ENCODE data around the gene FAM43A.

The FAM43A gene

GRCh38 chr3:194647747-194648146, 37.9 kb upstream of the FAM43A start:
- no peaks in the 10 kb centered on the region for H3K27me3 ChIP-seq (ENCODE audit: control insufficient read depth, low read length)
- no peaks in the 10 kb centered on the region for H3F3A ChIP-seq (ENCODE audit: control insufficient read depth, insufficient read depth)
- H4K20me1 ChIP-seq (ENCODE audit: control insufficient read depth, insufficient read depth, low read depth, low read length): no peaks in the 10 kb centered on the region
- no peak for TF ChIP-seq CTCF (IDR thresholded peaks at IDR 0.05; ENCODE audit: low read depth, low read length, poor library complexity, severe bottlenecking)
- no peak for TF ChIP-seq EZH2phosphoT487 (IDR thresholded peaks at IDR 0.05; ENCODE audit: borderline replicate concordance, low read length)
- H3K36me3 ChIP-seq (ENCODE audit: control insufficient read depth, low read length): peaks cover 82% of the 10 kb centered on the region
- H3K79me2 ChIP-seq (ENCODE audit: control insufficient read depth, low read length): no peaks in the 10 kb centered on the region
- no peak overlapping the region for H3K4me2 ChIP-seq (ENCODE audit: low read length)
- H3K4me3 ChIP-seq (ENCODE audit: low read length): no peak overlapping the region
- no peak overlapping the region for H3K27ac ChIP-seq (ENCODE audit: low read depth, low read length)
- no peaks in the 10 kb centered on the region for H3K4me1 ChIP-seq (ENCODE audit: control insufficient read depth, low read length)
- H3K9me3 ChIP-seq (ENCODE audit: control insufficient read depth, insufficient read depth, low read length): no peaks in the 10 kb centered on the region
- no peaks in the 10 kb centered on the region for H3K9me2 ChIP-seq (replicated peaks; ENCODE audit: control insufficient read depth, low read length)

GRCh38 chr3:194654443-194654842, 31.2 kb upstream of the FAM43A start:
- Histone ChIP-seq H3F3A (ENCODE audit: control insufficient read depth, insufficient read depth) (no peaks in the 10 kb centered on the region), H3K4me3 (ENCODE audit: low read length) (no peak overlapping the region), H3K27ac (ENCODE audit: low read depth, low read length) (no peak overlapping the region), H3K4me2 (ENCODE audit: low read length) (no peak overlapping the region), H4K20me1 (ENCODE audit: control insufficient read depth, insufficient read depth, low read depth, low read length) (no peaks in the 10 kb centered on the region), H3K4me1 (ENCODE audit: control insufficient read depth, low read length) (no peaks in the 10 kb centered on the region), H3K79me2 (ENCODE audit: control insufficient read depth, low read length) (0 out of 2 replicates have a peak, but pooled peaks cover 8% of the 10 kb centered on the region), H3K9me2 (replicated peaks; ENCODE audit: control insufficient read depth, low read length) (no peaks in the 10 kb centered on the region), H3K36me3 (ENCODE audit: control insufficient read depth, low read length) (peaks cover 78% of the 10 kb centered on the region), H3K27me3 (ENCODE audit: control insufficient read depth, low read length) (no peaks in the 10 kb centered on the region), H3K9me3 (ENCODE audit: control insufficient read depth, insufficient read depth, low read length) (no peaks in the 10 kb centered on the region)
- no peak for TF ChIP-seq CTCF (IDR thresholded peaks at IDR 0.05; ENCODE audit: low read depth, low read length, poor library complexity, severe bottlenecking)
- no peak for TF ChIP-seq EZH2phosphoT487 (IDR thresholded peaks at IDR 0.05; ENCODE audit: borderline replicate concordance, low read length)

- TF ChIP-seq EZH2phosphoT487 (IDR thresholded peaks at IDR 0.05; ENCODE audit: borderline replicate concordance, low read length): no peak
- TF ChIP-seq CTCF (IDR thresholded peaks at IDR 0.05; ENCODE audit: low read depth, low read length, poor library complexity, severe bottlenecking): no peak
These were observed 28.2 kb upstream of the FAM43A start for GRCh38 chr3:194657439-194657838.

More at GRCh38 chr3:194657439-194657838, 28.2 kb upstream of the FAM43A start:
- no peaks in the 10 kb centered on the region for H3K9me2 ChIP-seq (replicated peaks; ENCODE audit: control insufficient read depth, low read length)
- no peaks in the 10 kb centered on the region for H3K4me1 ChIP-seq (ENCODE audit: control insufficient read depth, low read length)
- H3K27me3 ChIP-seq (ENCODE audit: control insufficient read depth, low read length): no peaks in the 10 kb centered on the region
- H3K27ac ChIP-seq (ENCODE audit: low read depth, low read length): no peak overlapping the region
- H4K20me1 ChIP-seq (ENCODE audit: control insufficient read depth, insufficient read depth, low read depth, low read length): no peaks in the 10 kb centered on the region
- 0 out of 2 replicates have a peak, but pooled peaks cover 8% of the 10 kb centered on the region for H3K79me2 ChIP-seq (ENCODE audit: control insufficient read depth, low read length)
- H3K4me2 ChIP-seq (ENCODE audit: low read length): no peak overlapping the region
- no peaks in the 10 kb centered on the region for H3K9me3 ChIP-seq (ENCODE audit: control insufficient read depth, insufficient read depth, low read length)
- H3K36me3 ChIP-seq (ENCODE audit: control insufficient read depth, low read length): peaks cover 80% of the 10 kb centered on the region
- H3F3A ChIP-seq (ENCODE audit: control insufficient read depth, insufficient read depth): no peaks in the 10 kb centered on the region
- no peak overlapping the region for H3K4me3 ChIP-seq (ENCODE audit: low read length)
